ENCODE results near the gene PNPLA4.

The PNPLA4 gene

DNA sequence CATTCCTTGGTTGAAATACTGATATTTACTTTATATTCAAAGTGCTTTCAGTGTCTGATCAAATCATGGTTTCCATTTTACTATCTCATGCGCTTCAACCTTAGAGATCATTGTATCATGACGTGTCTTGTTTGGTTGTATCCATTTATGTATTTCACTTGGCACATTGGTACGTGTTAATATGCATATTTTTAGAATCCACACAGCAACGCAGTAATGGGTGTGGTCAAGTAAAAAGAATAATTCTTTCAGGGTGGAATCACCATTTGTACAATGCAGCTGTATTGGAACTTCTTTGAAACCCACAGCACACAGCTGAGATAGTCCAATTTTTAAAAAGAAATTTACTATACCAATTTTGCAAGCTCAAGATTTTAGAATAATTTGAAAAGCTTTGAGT, 55.2 kb downstream of the PNPLA4 start:
- no peak for DNase-seq (ENCODE audit: low spot score)

DNA sequence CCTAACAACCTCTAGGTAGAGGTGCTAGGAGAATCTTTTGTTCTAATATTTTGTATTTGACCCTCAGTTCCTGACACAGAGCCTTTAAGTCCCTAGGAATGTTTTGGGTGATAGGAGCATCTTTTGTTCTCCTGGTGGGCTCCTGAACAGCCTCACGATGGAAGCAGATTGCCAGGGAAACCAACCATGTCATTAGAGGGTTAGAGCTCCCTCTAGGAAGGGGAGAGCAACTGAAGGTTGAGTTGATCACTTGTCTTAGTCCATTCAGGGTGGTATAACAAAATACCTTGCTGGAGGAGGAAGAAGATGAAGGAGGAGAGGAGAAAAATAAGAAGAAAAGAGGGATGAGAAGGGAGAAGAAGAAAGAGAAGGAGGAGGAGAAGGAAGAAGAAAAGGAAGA, 75.0 kb downstream of the PNPLA4 start:
- no peak for DNase-seq (ENCODE audit: low spot score)

Measured in germinal center (tissue), 1 donor.